K562 (cell line): ENCODE measurements around the gene CNGB1. TPM values are rescaled to one million over a fixed set of nuclear protein-coding genes. Genes with fewer than 3 reads are reported as not detected.

Source experiments
- ATAC-seq: fragments of 200-7000 bp; cut with Tn5 transposase; 3 replicates; pipeline ENCODE4 v1.9.1; 2020; ENCODE audit warnings: moderate library complexity
- BruUV-seq: library from RNA; stranded (reverse); fragments of 400-500 nt; replicated peaks from 2 replicates; lab custom pipeline; 2021; lab: Mats Ljungman, UMichigan
- CTCF ChIA-PET: fragments of 300-600 bp; formaldehyde crosslinking; extraction: SDS; loops from one replicate; lab custom pipeline; 2021; ENCODE audit warnings: low intra/inter-chr PET ratio; lab: Yijun Ruan, JAX
- POLR2A ChIA-PET: fragments of 300-600, 350-650 bp; sonication (Branson Sonifier 250); formaldehyde crosslinking; extraction: SDS; loops from one replicate; lab custom pipeline; 2021; ENCODE audit warnings: antibody characterized with exemption, inconsistent platforms; lab: Yijun Ruan, JAX
- DNase-seq, 4 experiments: peaks; one replicate each; pipeline versions ENCODE4 v3.0.0 to v3.0.0-alpha.2; 2011 to 2018; ENCODE audit warnings: low spot score in 3 of 4, mixed read lengths in 3 of 4; ENCODE audit errors: extremely low read depth in 1 of 4
- FAIRE-seq: peaks from 2 replicates; lab custom pipeline; 2011; peaks lifted over from hg19 to GRCh38; lab: Jason Lieb, UNC
- H2AFZ ChIP-seq: 2 replicates; pipeline ENCODE4 v1.6.0; 2011; ENCODE audit warnings: low read depth, low read length, control low read depth, inconsistent platforms
- H3K27ac ChIP-seq: fragments of 200-600 bp; 3 replicates; pipeline ENCODE4 v1.8.0; 2011; ENCODE audit warnings: low read depth, mild to moderate bottlenecking, control low read depth, inconsistent platforms, low read length, moderate library complexity, mixed read lengths; ENCODE audit errors: extremely low read depth
- H3K27me3 ChIP-seq, 2 experiments: fragments of 300-600 bp in 1 of 2; 2 replicates in 1 of 2; 3 replicates in 1 of 2; pipeline versions ENCODE4 v1.6.0 to v1.8.0; 2011; ENCODE audit warnings: inconsistent platforms in 2 of 2, low read length in 2 of 2, mild to moderate bottlenecking in 1 of 2, mixed read lengths in 1 of 2, moderate library complexity in 1 of 2; ENCODE audit not compliant: control insufficient read depth in 2 of 2, insufficient read depth in 2 of 2
- H3K36me3 ChIP-seq: fragments of 300-600 bp; 3 replicates; pipeline ENCODE4 v1.8.0; 2011; ENCODE audit warnings: mild to moderate bottlenecking, low read length, inconsistent platforms; ENCODE audit not compliant: control insufficient read depth, insufficient read depth
- H3K4me1 ChIP-seq, 2 experiments: fragments of 200-600 bp in 1 of 2; replicated peaks in 1 of 2; 2 replicates in 1 of 2; 3 replicates in 1 of 2; pipeline versions ENCODE4 v1.5.1 to v1.8.0; 2011; ENCODE audit warnings: inconsistent platforms in 2 of 2, low read length in 2 of 2, mild to moderate bottlenecking in 1 of 2, mixed read lengths in 1 of 2, moderate library complexity in 1 of 2; ENCODE audit not compliant: control insufficient read depth in 2 of 2, insufficient read depth in 2 of 2
- H3K4me2 ChIP-seq: 2 replicates; pipeline ENCODE4 v1.6.1; 2011; ENCODE audit warnings: low read length, control low read depth, inconsistent platforms, mixed read lengths; ENCODE audit not compliant: insufficient read depth
- H3K4me3 ChIP-seq: fragments of 200-600 bp; sonication (generic), shearing (Covaris generic); 2 replicates; pipeline ENCODE4 v1.5.1; 2016; ENCODE audit warnings: control low read depth, inconsistent platforms
- H3K79me2 ChIP-seq: fragments of 200-600 bp; 3 replicates; pipeline ENCODE4 v1.8.0; 2011; ENCODE audit warnings: low read length, inconsistent platforms; ENCODE audit not compliant: control insufficient read depth, insufficient read depth
- H3K9ac ChIP-seq, 2 experiments: 2 replicates each; pipeline versions ENCODE4 v1.6.0 to v1.6.1; 2011; ENCODE audit warnings: low read depth in 2 of 2, low read length in 2 of 2, control low read depth in 1 of 2, inconsistent platforms in 1 of 2, mild to moderate bottlenecking in 1 of 2, mixed read lengths in 1 of 2; ENCODE audit not compliant: insufficient read depth in 1 of 2
- H3K9me1 ChIP-seq: one replicate; pipeline ENCODE4 v1.6.0; 2011; ENCODE audit warnings: inconsistent platforms, mild to moderate bottlenecking, low read length, moderate library complexity; ENCODE audit not compliant: control insufficient read depth, insufficient read depth
- H3K9me3 ChIP-seq: replicated peaks from 2 replicates; pipeline ENCODE4 v1.5.1; 2011; ENCODE audit warnings: low read depth, low read length, inconsistent platforms; ENCODE audit not compliant: control insufficient read depth, insufficient read depth
- H4K20me1 ChIP-seq: replicated peaks from 2 replicates; pipeline ENCODE4 v1.6.1; 2011; ENCODE audit warnings: low read length, inconsistent platforms, mixed read lengths; ENCODE audit not compliant: control insufficient read depth, insufficient read depth
- BCOR ChIP-seq: fragments of 450-650 bp; IDR thresholded peaks from 2 replicates; pipeline ENCODE4 v1.6.1; 2016
- EP400 ChIP-seq: fragments of 450-650 bp; IDR thresholded peaks from 2 replicates; pipeline ENCODE4 v1.6.1; 2017; ENCODE audit warnings: antibody characterized with exemption, mild to moderate bottlenecking, moderate library complexity
- KDM1A ChIP-seq, 2 experiments: fragments of 450-650 bp; IDR thresholded peaks; 2 replicates each; pipeline ENCODE4 v1.6.1; 2016; ENCODE audit warnings: mild to moderate bottlenecking in 2 of 2
- MCM2 ChIP-seq: fragments of 450-650 bp; IDR thresholded peaks from 2 replicates; pipeline ENCODE4 v1.6.1; 2017; ENCODE audit warnings: low read depth, mild to moderate bottlenecking
- NCOA1 ChIP-seq: fragments of 450-650 bp; IDR thresholded peaks from 2 replicates; pipeline ENCODE4 v1.6.1; 2016; ENCODE audit warnings: low read depth
- PBX2 ChIP-seq, 2 experiments: IDR thresholded peaks in 1 of 2; conservative IDR thresholded peaks in 1 of 2; 2 replicates each; pipeline ENCODE4 v1.6.1; 2016; ENCODE audit warnings: low read depth in 2 of 2, mild to moderate bottlenecking in 1 of 2, missing compliant biosample characterization in 1 of 2, missing genetic modification characterization in 1 of 2, moderate library complexity in 1 of 2
- RBM25 ChIP-seq: fragments of 200-400 bp; formaldehyde crosslinking; IDR thresholded peaks from 2 replicates; pipeline ENCODE4 v1.6.1; 2018; ENCODE audit warnings: low read length, low read depth, moderate library complexity; ENCODE audit not compliant: severe bottlenecking
- SMARCA5 ChIP-seq: fragments of 450-650 bp; IDR thresholded peaks from 2 replicates; pipeline ENCODE4 v1.6.1; 2016
- ZFP36 ChIP-seq: fragments of 150-350 bp; IDR thresholded peaks from 2 replicates; pipeline ENCODE4 v1.6.1; 2018; ENCODE audit warnings: low read length, low read depth; ENCODE audit not compliant: partially characterized antibody
- ZNF133 ChIP-seq: fragments of 250-450 bp; sonication (Bioruptor Pico); IDR thresholded peaks from 2 replicates; pipeline ENCODE4 v1.4.0; 2020; ENCODE audit warnings: mild to moderate bottlenecking
- WGBS: fragments of 100-300 bp; shearing (Covaris generic); methylation state at CpG from one replicate; pipeline ENCODE4 v1.1.6; 2016; ENCODE audit warnings: low coverage, mixed read lengths; ENCODE audit not compliant: insufficient coverage; ENCODE audit errors: missing lambda C conversion rate; 5-methylcytosine and 5-hydroxymethylcytosine counted together
- in situ Hi-C: fragments of 300-500 bp; cut with MboI; formaldehyde crosslinking; loops from 4 replicates; pipeline ENCODE4 v1.15.0; 2018; ENCODE audit warnings: inconsistent platforms, mixed read lengths
- intact Hi-C: fragments of 100-400 bp; cut with micrococcal nuclease; formaldehyde crosslinking; loops from 2 replicates; pipeline ENCODE4 v1.14.2; 2022
- polyA plus RNA-seq, 8 experiments: library from polyadenylated mRNA; depleted of rRNA in 4 of 8; stranded (reverse) in 5 of 8; unstranded in 3 of 8; fragments of >200 nt; fragmentation: Nextera tagmentation in 2 of 8; fragmentation: Illumina TruSeq in 1 of 8; extraction: Ambion mirVana in 2 of 8; extraction: Trizol in 1 of 8; gene quantifications; 2 replicates each; pipeline versions ENCODE4 v1.2.1 to v1.2.3, GENCODE V29; 2011 to 2014; ENCODE audit warnings: inconsistent platforms in 1 of 8, missing spikeins in 1 of 8
- total RNA-seq, 7 experiments: library from RNA; depleted of rRNA in 6 of 7; stranded (reverse); fragments of >200 nt in 6 of 7; fragmentation: Illumina TruSeq in 2 of 7; extraction: Trizol in 2 of 7; gene quantifications; 2 replicates each; pipeline versions ENCODE4 v1.2.1 to v1.2.3, GENCODE V29; 2011 to 2021; ENCODE audit warnings: low replicate concordance in 1 of 7

CNGB1 gene
- total and polyA plus RNA-seq, 9 of the 15 experiments (the other 6 are each of a cell fraction or from before 2014, with no cell fraction given) = not detected

GRCh38 chr16:57940382-57940966 lies 30.5 kb downstream of the CNGB1 start:
- BruUV-seq = no TSS peak
- FAIRE-seq (no peak), DNase-seq (no peak), ATAC-seq (no peak)
- no peak overlapping the region for H3K27ac ChIP-seq
- POLR2A ChIA-PET = interaction anchor here (0.6 kb wide), 1 partner anchor 1395 kb away, joined by 3 read pairs; no protein-coding TSS in a partner anchor
- H3K4me1 ChIP-seq = peaks cover 0 to 4% of the 10 kb centered on the region in 2 experiments; a peak in 2 of 5 replicates
- intact Hi-C loops = no loop called here
- no peaks in the 10 kb centered on the region for H3K9me3 ChIP-seq
- in situ Hi-C loops = no loop called here
- no peak overlapping the region for H3K4me3 ChIP-seq
- no peaks in the 10 kb centered on the region for H3K36me3 ChIP-seq
- peaks cover 29 to 56% of the 10 kb centered on the region in 2 experiments for H3K27me3 ChIP-seq
- TF ChIP-seq PBX2 (CRISPR knock-in tag; IDR thresholded peaks at IDR 0.05; ENCODE audit: low read depth) (no peak), PBX2 (tag; conservative IDR thresholded peaks at IDR 0.05; ENCODE audit: low read depth) (no peak), KDM1A (IDR thresholded peaks at IDR 0.05) (peak in 1 of 2 experiments; percentile 20; a peak in 1 of 4 replicates), MCM2 (no peak), BCOR (0 out of 2 replicates have a peak, but pooled peaks have one; percentile 53), ZFP36 (peak; percentile 79), RBM25 (peak; percentile 69), NCOA1 (no peak), EP400 (no peak), ZNF133 (CRISPR knock-in tag) (no peak), SMARCA5 (peak; percentile 46; the same call in 1 of the 2 replicates)
- H2AFZ ChIP-seq = no peak overlapping the region
- 0 out of 2 replicates have a peak, but pooled peaks cover 4% of the 10 kb centered on the region for H4K20me1 ChIP-seq
- H3K4me2 ChIP-seq = no peak overlapping the region
- 10% methylated on average over 5 of the region's 5 CpGs for WGBS
- H3K9me1 ChIP-seq = no peaks in the 10 kb centered on the region
- no peak overlapping the region for H3K9ac ChIP-seq
- no peaks in the 10 kb centered on the region for H3K79me2 ChIP-seq
- CTCF ChIA-PET = no interaction called here
